ENCODE results near the gene ARHGAP44. TPM values are rescaled to one million over a fixed set of nuclear protein-coding genes. Genes with fewer than 3 reads are reported as not detected.

Gene ARHGAP44
- total RNA-seq, 1 experiment from 2014 or later, result 7.3 TPM

GRCh38 chr17:12839042-12839441 is 49.7 kb downstream of the ARHGAP44 start:
- H3K4me3 ChIP-seq (replicated peaks in 1 of 2; ENCODE audit: low read depth in 1 of 2, low read length in 2 of 2), result no peak overlapping the region
- DNase-seq (ENCODE audit: low read depth, low spot score), result no peak
- no peaks in the 10 kb centered on the region for H3K4me1 ChIP-seq (ENCODE audit: control insufficient read depth in 1 of 2, insufficient read depth in 2 of 2, low read length in 2 of 2)
- no peaks in the 10 kb centered on the region for H3K36me3 ChIP-seq (ENCODE audit: control insufficient read depth in 1 of 2, insufficient read depth in 2 of 2, low read length in 2 of 2)
- intact Hi-C loops (cut with micrococcal nuclease), result no loop called here
- no peak for ATAC-seq
- no peaks in the 10 kb centered on the region for H3K9me3 ChIP-seq (ENCODE audit: control insufficient read depth in 1 of 2, insufficient read depth in 1 of 2, low read depth in 1 of 2, low read length in 2 of 2)
- TF ChIP-seq ZFX (IDR thresholded peaks at IDR 0.05), result no peak
- no peak for TF ChIP-seq RAD21 (IDR thresholded peaks at IDR 0.05; ENCODE audit: low read depth)
- no peak for TF ChIP-seq REST (IDR thresholded peaks at IDR 0.05; ENCODE audit: low read depth)
- TF ChIP-seq POLR2AphosphoS5 (IDR thresholded peaks at IDR 0.05; ENCODE audit: low read depth, low read length), result no peak
- TF ChIP-seq CEBPB (IDR thresholded peaks at IDR 0.05; ENCODE audit: low read depth), result no peak
- no peak for TF ChIP-seq SIN3A (IDR thresholded peaks at IDR 0.05; ENCODE audit: low read depth)
- no peak for TF ChIP-seq TCF7L2 (IDR thresholded peaks at IDR 0.05; ENCODE audit: borderline replicate concordance, extremely low read depth, insufficient read depth, insufficient read length)
- TF ChIP-seq FOSL1 (IDR thresholded peaks at IDR 0.05; ENCODE audit: low read depth), result no peak
- no peak for TF ChIP-seq ELF1 (IDR thresholded peaks at IDR 0.05; ENCODE audit: borderline replicate concordance, low read depth)
- TF ChIP-seq JUND (IDR thresholded peaks at IDR 0.05), result no peak
- no peak for TF ChIP-seq SP1 (IDR thresholded peaks at IDR 0.05; ENCODE audit: low read depth)
- no peak for TF ChIP-seq CTCF (IDR thresholded peaks at IDR 0.05 in 2 of 3, conservative IDR thresholded peaks at IDR 0.05 in 1 of 3; ENCODE audit: borderline replicate concordance in 1 of 3, insufficient read depth in 1 of 3, low read depth in 2 of 3, low read length in 2 of 3)
- TF ChIP-seq ZNF274 (IDR thresholded peaks at IDR 0.05; ENCODE audit: low read depth, low read length), result no peak
- no peak for TF ChIP-seq ATF3 (IDR thresholded peaks at IDR 0.05)
- H3K4me2 ChIP-seq (ENCODE audit: low read length), result no peak overlapping the region
- CTCF ChIA-PET, result no interaction called here
- no peak overlapping the region for H3K9ac ChIP-seq (ENCODE audit: low read length)
- H3K79me2 ChIP-seq (ENCODE audit: insufficient read depth, low read length), result no peaks in the 10 kb centered on the region
- no peak overlapping the region for H3K27ac ChIP-seq (ENCODE audit: low read depth, low read length)
- H3K27me3 ChIP-seq (ENCODE audit: insufficient read depth, low read length), result no peaks in the 10 kb centered on the region
- H3K9me2 ChIP-seq (ENCODE audit: insufficient read depth), result no peaks in the 10 kb centered on the region
- RAD21 ChIA-PET (ENCODE audit: low non-redundant PET in 1 of 2, low total read pairs in 2 of 2, uncharacterized antibody in 2 of 2, unreplicated experiment in 2 of 2), result no interaction called here
- no peak overlapping the region for H2AFZ ChIP-seq (ENCODE audit: low read depth, low read length, poor library complexity, severe bottlenecking)
- POLR2A ChIA-PET, result no interaction called here
- BruUV-seq (replicated peaks), result no TSS peak
- H4K20me1 ChIP-seq (ENCODE audit: insufficient read depth), result no peaks in the 10 kb centered on the region
